Gastrocnemius medialis (tissue), 4 donors: ENCODE results near the gene CENPP.

Source experiments
- CTCF ChIP-seq, 5 experiments: fragments of 450-650 bp in 3 of 5; fragments of 200-600 bp in 2 of 5; sonication (generic) in 2 of 5; IDR thresholded peaks in 4 of 5; conservative IDR thresholded peaks in 1 of 5; 1 replicate in 4 of 5; 2 replicates in 1 of 5; pipeline ENCODE4 v1.5.1; 2016 to 2019; ENCODE audit warnings: antibody characterized with exemption in 5 of 5, mild to moderate bottlenecking in 3 of 5, moderate library complexity in 3 of 5
- POLR2A ChIP-seq, 2 donors: fragments of 450-650 bp; IDR thresholded peaks; one replicate each; pipeline ENCODE4 v1.6.1; 2017; ENCODE audit warnings: antibody characterized with exemption in 2 of 2, mild to moderate bottlenecking in 2 of 2, moderate library complexity in 2 of 2

DNA sequence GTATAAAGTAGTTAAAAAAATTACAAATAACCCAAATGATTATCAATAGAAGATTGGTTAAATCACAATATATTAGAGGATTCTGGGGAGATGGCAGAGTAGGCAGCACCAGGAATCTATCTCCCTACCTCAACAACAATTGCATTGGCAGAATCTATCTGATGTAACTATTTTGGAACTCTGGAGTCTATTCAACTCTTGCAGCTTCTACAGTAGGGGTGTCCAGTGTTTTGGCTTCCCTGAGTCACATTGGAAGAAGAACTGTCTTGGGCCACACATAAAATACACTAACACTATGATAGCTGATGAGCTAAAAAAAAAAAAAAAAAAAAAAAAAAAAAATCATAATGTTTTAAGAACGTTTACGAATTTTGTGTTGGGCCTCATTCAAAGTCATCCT is 239.2 kb downstream of the CENPP start:
- TF ChIP-seq CTCF (IDR thresholded peaks at IDR 0.05 in 4 of 5, conservative IDR thresholded peaks at IDR 0.05 in 1 of 5): no peak
- TF ChIP-seq POLR2A (IDR thresholded peaks at IDR 0.05): no peak
